Spleen (tissue), 7 donors: Measurements from ENCODE around the gene PODXL2.

Source experiments
- CTCF ChIP-seq, 11 experiments: fragments of 200-600 bp in 7 of 11; fragments of 450-650 bp in 4 of 11; sonication (generic) in 4 of 11; IDR thresholded peaks in 8 of 11; conservative IDR thresholded peaks in 3 of 11; 1 replicate in 7 of 11; 2 replicates in 4 of 11; pipeline versions ENCODE4 v1.4.0 to v1.8.0; 2016 to 2021; ENCODE audit warnings: antibody characterized with exemption in 11 of 11, inconsistent platforms in 4 of 11, mild to moderate bottlenecking in 1 of 11
- POLR2A ChIP-seq, 3 donors: fragments of 450-650 bp; IDR thresholded peaks; one replicate each; pipeline ENCODE4 v1.5.1; 2017; ENCODE audit warnings: antibody characterized with exemption in 3 of 3, mild to moderate bottlenecking in 1 of 3
- donor health status: DM: no; HTN: no; CAD: no; lungs with moderate emphysema.
- donor health status: DM: no; HTN: no; CAD: no.
- donor health status: DM: no; HTN: no; CAD: no.

DNA sequence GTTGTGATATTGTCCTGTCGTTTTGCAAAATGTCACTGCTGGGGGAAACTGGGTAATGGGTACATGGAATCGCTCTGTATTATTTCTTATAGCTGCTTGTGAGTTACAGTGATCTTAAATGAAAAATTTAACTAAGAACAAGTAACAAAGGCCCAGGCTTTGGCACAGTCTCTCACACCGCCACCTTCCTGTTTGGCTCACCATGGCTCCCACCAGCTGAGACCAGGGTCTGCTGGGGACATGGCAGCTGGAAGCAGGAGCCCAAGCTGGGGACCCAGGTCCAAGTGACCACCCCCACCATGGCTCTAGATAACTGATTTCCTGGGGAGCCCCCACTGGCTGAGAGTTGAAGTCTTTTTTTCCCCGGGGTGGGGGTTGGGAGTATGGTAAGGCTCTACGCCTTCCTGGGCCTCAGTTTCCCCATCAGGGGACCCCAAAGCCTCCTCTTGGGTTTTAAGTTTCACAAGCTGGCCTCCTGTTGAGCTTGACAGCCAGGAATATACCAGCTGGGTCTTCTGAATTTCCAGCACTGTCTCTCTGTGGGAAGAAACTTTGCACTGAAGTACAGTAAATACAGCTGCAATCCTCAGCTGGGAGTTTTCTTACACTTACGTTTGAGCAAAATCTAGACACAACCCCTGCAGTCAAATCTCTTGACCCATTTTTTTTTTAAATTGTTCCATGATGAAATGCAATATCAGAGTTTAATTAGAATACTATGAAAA, 69.9 kb downstream of the PODXL2 start:
- TF ChIP-seq CTCF (IDR thresholded peaks at IDR 0.05 in 8 of 11, conservative IDR thresholded peaks at IDR 0.05 in 3 of 11) = no peak
- no peak for TF ChIP-seq POLR2A (IDR thresholded peaks at IDR 0.05)
